Measurements from ENCODE around the gene ALOX5.

The ALOX5 gene

GRCh38 chr10:45370202-45370955, 3.6 kb upstream of the ALOX5 start:
- Histone ChIP-seq H3K27me3 (ENCODE audit: control insufficient read depth in 3 of 3, insufficient read depth in 3 of 3, low read depth in 1 of 3, low read length in 3 of 3) (peaks cover 4 to 48% (median 37%) of the 10 kb centered on the region in 3 experiments), H3K27ac (replicated peaks; ENCODE audit: low read length) (no peak overlapping the region), H2BK15ac (ENCODE audit: low read length) (no peak overlapping the region), H3K14ac (ENCODE audit: low read length) (no peak overlapping the region), H3K23ac (ENCODE audit: low read depth, low read length, poor library complexity) (no peak overlapping the region), H3K18ac (ENCODE audit: low read length) (no peak overlapping the region), H2AFZ (ENCODE audit: low read length) (no peak overlapping the region), H3K4ac (ENCODE audit: low read length) (no peak overlapping the region), H3K79me1 (ENCODE audit: low read depth, low read length) (no peaks in the 10 kb centered on the region), H4K8ac (ENCODE audit: low read depth, low read length) (no peak overlapping the region), H4K91ac (ENCODE audit: low read depth, low read length, poor library complexity) (no peak overlapping the region), H3K4me1 (ENCODE audit: control insufficient read depth in 2 of 2, insufficient read depth in 1 of 2, low read depth in 1 of 2, low read length in 2 of 2) (peaks cover 0 to 2% of the 10 kb centered on the region in 2 donors), H3K4me2 (ENCODE audit: insufficient read depth, low read length, poor library complexity, severe bottlenecking) (no peak overlapping the region), H3K9me3 (replicated peaks in 1 of 2; ENCODE audit: control insufficient read depth in 2 of 2, insufficient read depth in 1 of 2, low read depth in 1 of 2, low read length in 2 of 2) (no peaks in the 10 kb centered on the region), H3K9ac (ENCODE audit: low read depth, low read length, poor library complexity) (no peak overlapping the region), H3K36me3 (replicated peaks in 1 of 2; ENCODE audit: control insufficient read depth in 2 of 2, insufficient read depth in 2 of 2, low read length in 2 of 2) (no peaks in the 10 kb centered on the region), H3K4me3 (ENCODE audit: low read length in 2 of 2) (no peak overlapping the region), H2BK5ac (ENCODE audit: low read length) (no peak overlapping the region), H2BK120ac (ENCODE audit: low read depth, low read length) (no peak overlapping the region), H2BK12ac (ENCODE audit: low read length) (no peak overlapping the region), H2AK5ac (ENCODE audit: low read depth, low read length) (no peak overlapping the region)
- DNase-seq (ENCODE audit: low spot score), result no peak
- no CpG with 5 or more reads among the region's 6 CpGs for WGBS, 2 donors (ENCODE audit: extremely low coverage in 2 of 2, insufficient read length in 2 of 2, insufficient replicate concordance in 1 of 2)

GRCh38 chr10:45371560-45371959, 2.5 kb upstream of the ALOX5 start:
- Histone ChIP-seq H3K4me3 (ENCODE audit: low read length in 2 of 2) (no peak overlapping the region), H2BK12ac (ENCODE audit: low read length) (no peak overlapping the region), H2BK120ac (ENCODE audit: low read depth, low read length) (no peak overlapping the region), H3K79me1 (ENCODE audit: low read depth, low read length) (no peaks in the 10 kb centered on the region), H3K27me3 (ENCODE audit: control insufficient read depth in 3 of 3, insufficient read depth in 3 of 3, low read depth in 1 of 3, low read length in 3 of 3) (peaks cover 4 to 58% (median 42%) of the 10 kb centered on the region in 3 experiments), H3K9ac (ENCODE audit: low read depth, low read length, poor library complexity) (no peak overlapping the region), H3K27ac (replicated peaks; ENCODE audit: low read length) (no peak overlapping the region), H3K4me1 (ENCODE audit: control insufficient read depth in 2 of 2, insufficient read depth in 1 of 2, low read depth in 1 of 2, low read length in 2 of 2) (peaks cover 0 to 2% of the 10 kb centered on the region in 2 donors), H3K14ac (ENCODE audit: low read length) (no peak overlapping the region), H4K91ac (ENCODE audit: low read depth, low read length, poor library complexity) (no peak overlapping the region), H3K23ac (ENCODE audit: low read depth, low read length, poor library complexity) (no peak overlapping the region), H2BK15ac (ENCODE audit: low read length) (no peak overlapping the region), H2BK5ac (ENCODE audit: low read length) (no peak overlapping the region), H4K8ac (ENCODE audit: low read depth, low read length) (no peak overlapping the region), H2AK5ac (ENCODE audit: low read depth, low read length) (no peak overlapping the region), H3K18ac (ENCODE audit: low read length) (no peak overlapping the region), H3K4ac (ENCODE audit: low read length) (no peak overlapping the region), H3K4me2 (ENCODE audit: insufficient read depth, low read length, poor library complexity, severe bottlenecking) (no peak overlapping the region), H3K9me3 (replicated peaks in 1 of 2; ENCODE audit: control insufficient read depth in 2 of 2, insufficient read depth in 1 of 2, low read depth in 1 of 2, low read length in 2 of 2) (no peaks in the 10 kb centered on the region), H3K36me3 (replicated peaks in 1 of 2; ENCODE audit: control insufficient read depth in 2 of 2, insufficient read depth in 2 of 2, low read length in 2 of 2) (no peaks in the 10 kb centered on the region), H2AFZ (ENCODE audit: low read length) (no peak overlapping the region)
- WGBS, 2 donors (ENCODE audit: extremely low coverage in 2 of 2, insufficient read length in 2 of 2, insufficient replicate concordance in 1 of 2), result no CpG with 5 or more reads among the region's 4 CpGs
- DNase-seq (ENCODE audit: low spot score), result no peak

GRCh38 chr10:45372251-45372951, 1.6 kb upstream of the ALOX5 start:
- WGBS, 2 donors (ENCODE audit: extremely low coverage in 2 of 2, insufficient read length in 2 of 2, insufficient replicate concordance in 1 of 2), result no CpG with 5 or more reads among the region's 9 CpGs
- no peak overlapping the region for H2AK5ac ChIP-seq (ENCODE audit: low read depth, low read length)
- peaks cover 4 to 66% (median 46%) of the 10 kb centered on the region in 3 experiments for H3K27me3 ChIP-seq (ENCODE audit: control insufficient read depth in 3 of 3, insufficient read depth in 3 of 3, low read depth in 1 of 3, low read length in 3 of 3)
- no peak overlapping the region for H3K27ac ChIP-seq (replicated peaks; ENCODE audit: low read length)
- no peak overlapping the region for H3K4me3 ChIP-seq (ENCODE audit: low read length in 2 of 2)
- H3K18ac ChIP-seq (ENCODE audit: low read length), result no peak overlapping the region
- H3K36me3 ChIP-seq (replicated peaks in 1 of 2; ENCODE audit: control insufficient read depth in 2 of 2, insufficient read depth in 2 of 2, low read length in 2 of 2), result no peaks in the 10 kb centered on the region
- H3K4me1 ChIP-seq (ENCODE audit: control insufficient read depth in 2 of 2, insufficient read depth in 1 of 2, low read depth in 1 of 2, low read length in 2 of 2), result peaks cover 0 to 2% of the 10 kb centered on the region in 2 donors
- no peak overlapping the region for H2BK120ac ChIP-seq (ENCODE audit: low read depth, low read length)
- no peak overlapping the region for H4K91ac ChIP-seq (ENCODE audit: low read depth, low read length, poor library complexity)
- H3K23ac ChIP-seq (ENCODE audit: low read depth, low read length, poor library complexity), result no peak overlapping the region
- H3K14ac ChIP-seq (ENCODE audit: low read length), result no peak overlapping the region
- no peak overlapping the region for H2BK5ac ChIP-seq (ENCODE audit: low read length)
- no peak overlapping the region for H3K4ac ChIP-seq (ENCODE audit: low read length)
- H2BK12ac ChIP-seq (ENCODE audit: low read length), result no peak overlapping the region
- no peaks in the 10 kb centered on the region for H3K9me3 ChIP-seq (replicated peaks in 1 of 2; ENCODE audit: control insufficient read depth in 2 of 2, insufficient read depth in 1 of 2, low read depth in 1 of 2, low read length in 2 of 2)
- H3K4me2 ChIP-seq (ENCODE audit: insufficient read depth, low read length, poor library complexity, severe bottlenecking), result no peak overlapping the region
- H4K8ac ChIP-seq (ENCODE audit: low read depth, low read length), result no peak overlapping the region
- no peak overlapping the region for H2BK15ac ChIP-seq (ENCODE audit: low read length)
- H3K79me1 ChIP-seq (ENCODE audit: low read depth, low read length), result no peaks in the 10 kb centered on the region
- H3K9ac ChIP-seq (ENCODE audit: low read depth, low read length, poor library complexity), result no peak overlapping the region
- H2AFZ ChIP-seq (ENCODE audit: low read length), result no peak overlapping the region
- DNase-seq (ENCODE audit: low spot score), result no peak

- DNase-seq (ENCODE audit: low spot score), result no peak
- Histone ChIP-seq H3K9me3 (replicated peaks in 1 of 2; ENCODE audit: control insufficient read depth in 2 of 2, insufficient read depth in 1 of 2, low read depth in 1 of 2, low read length in 2 of 2) (no peaks in the 10 kb centered on the region), H3K4me1 (ENCODE audit: control insufficient read depth in 2 of 2, insufficient read depth in 1 of 2, low read depth in 1 of 2, low read length in 2 of 2) (peaks cover 0 to 2% of the 10 kb centered on the region in 2 donors), H3K27me3 (ENCODE audit: control insufficient read depth in 3 of 3, insufficient read depth in 3 of 3, low read depth in 1 of 3, low read length in 3 of 3) (peaks cover 4 to 73% (median 47%) of the 10 kb centered on the region in 3 experiments), H3K4me3 (ENCODE audit: low read length in 2 of 2) (peak overlapping the region in 1 of 2 donors; percentile 67), H4K8ac (ENCODE audit: low read depth, low read length) (peak overlapping the region; percentile 2), H3K4ac (ENCODE audit: low read length) (no peak overlapping the region), H3K14ac (ENCODE audit: low read length) (peak overlapping the region; percentile 51), H3K9ac (ENCODE audit: low read depth, low read length, poor library complexity) (peak overlapping the region; percentile 5), H3K27ac (replicated peaks; ENCODE audit: low read length) (no peak overlapping the region), H3K18ac (ENCODE audit: low read length) (peak overlapping the region; percentile 84), H2BK120ac (ENCODE audit: low read depth, low read length) (no peak overlapping the region), H2BK15ac (ENCODE audit: low read length) (peak overlapping the region; percentile 62), H2BK5ac (ENCODE audit: low read length) (no peak overlapping the region), H3K79me1 (ENCODE audit: low read depth, low read length) (no peaks in the 10 kb centered on the region), H2AFZ (ENCODE audit: low read length) (peak overlapping the region; percentile 84), H2BK12ac (ENCODE audit: low read length) (peak overlapping the region; percentile 46), H3K23ac (ENCODE audit: low read depth, low read length, poor library complexity) (peak overlapping the region; percentile 69), H3K4me2 (ENCODE audit: insufficient read depth, low read length, poor library complexity, severe bottlenecking) (peak overlapping the region; percentile 74), H2AK5ac (ENCODE audit: low read depth, low read length) (no peak overlapping the region), H3K36me3 (replicated peaks in 1 of 2; ENCODE audit: control insufficient read depth in 2 of 2, insufficient read depth in 2 of 2, low read length in 2 of 2) (no peaks in the 10 kb centered on the region), H4K91ac (ENCODE audit: low read depth, low read length, poor library complexity) (no peak overlapping the region)
- no CpG with 5 or more reads among the region's 32 CpGs for WGBS, 2 donors (ENCODE audit: extremely low coverage in 2 of 2, insufficient read length in 2 of 2, insufficient replicate concordance in 1 of 2)
These were observed 927 bp upstream of the ALOX5 start for GRCh38 chr10:45373003-45373575.
